ENCODE data around the gene TIMM29.
"Not testable (repeated sequence)": the region's sequence is repeated elsewhere in the genome, so short reads cannot be mapped to it uniquely, and the experiment has no call there.

The TIMM29 gene

GRCh38 chr19:10913716-10914340 is 14.8 kb upstream of the TIMM29 start:
- no peak for DNase-seq

DNA sequence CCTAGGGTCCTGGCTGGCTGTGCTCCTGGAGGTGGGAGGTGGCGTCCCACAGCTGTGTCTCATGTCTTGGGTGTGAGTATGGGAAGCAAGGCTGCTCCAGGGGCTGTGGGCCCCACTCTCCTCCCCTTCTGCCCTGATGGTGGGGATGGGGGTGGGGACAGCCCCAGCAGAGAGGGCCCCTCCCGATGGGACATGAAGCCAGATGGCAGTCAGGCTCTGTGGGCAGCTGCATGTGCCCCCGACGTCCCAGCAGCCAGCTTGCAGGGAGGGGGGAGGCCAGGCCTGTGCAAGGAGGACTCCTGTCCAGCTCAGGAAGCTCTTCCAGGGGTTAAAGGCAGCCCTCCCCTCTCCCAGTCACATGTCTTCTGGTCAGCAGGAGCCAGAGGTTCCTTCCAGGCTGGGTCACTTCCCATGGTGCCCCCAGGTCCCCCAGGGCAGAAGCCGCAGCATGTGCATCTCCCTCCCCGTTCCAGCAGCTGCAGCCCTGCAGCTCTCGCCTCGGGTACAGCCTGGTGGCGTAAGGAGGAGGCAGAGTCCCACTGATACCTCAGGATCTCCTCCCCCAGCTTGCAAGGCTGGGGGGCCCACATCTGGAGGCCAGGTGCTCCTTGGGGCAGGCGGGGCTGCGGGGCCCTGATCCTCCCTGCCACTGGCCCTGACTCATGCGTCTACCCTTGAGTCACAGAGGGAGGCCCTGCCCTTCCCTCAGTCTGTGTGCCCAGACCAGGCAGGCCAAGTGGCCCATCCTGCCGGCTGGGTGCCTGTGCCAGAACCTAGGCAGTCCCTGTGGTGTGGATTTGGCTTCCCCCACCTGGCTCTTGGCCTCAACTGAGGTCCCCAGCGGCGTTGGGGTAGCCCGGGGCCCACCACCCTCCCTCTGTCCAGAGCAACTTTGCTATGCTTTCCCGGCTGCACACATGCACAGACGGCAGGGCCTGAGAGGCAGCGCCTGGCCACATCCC is 13.2 kb upstream of the TIMM29 start:
- DNase-seq: no peak

DNA sequence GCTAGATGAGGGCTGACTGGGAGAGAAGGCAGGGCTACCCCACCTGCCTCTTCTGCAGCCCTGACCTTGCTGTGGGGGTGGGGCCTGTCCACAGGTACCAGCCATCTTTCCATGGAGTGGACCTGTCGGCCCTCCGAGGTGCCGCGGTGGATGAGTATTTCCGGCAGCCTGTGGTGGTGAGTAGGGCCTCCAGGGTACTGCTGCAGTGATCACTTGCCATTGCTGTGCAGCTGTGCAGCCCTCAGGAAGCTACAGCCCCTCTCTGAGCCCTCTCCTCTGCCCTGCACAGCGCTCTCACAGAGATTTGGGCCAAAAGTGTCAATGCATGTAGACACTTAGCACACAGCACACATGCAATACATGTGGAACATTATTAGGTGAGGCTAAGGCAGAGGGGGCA is 12.0 kb upstream of the TIMM29 start:
- DNase-seq: no peak

DNA sequence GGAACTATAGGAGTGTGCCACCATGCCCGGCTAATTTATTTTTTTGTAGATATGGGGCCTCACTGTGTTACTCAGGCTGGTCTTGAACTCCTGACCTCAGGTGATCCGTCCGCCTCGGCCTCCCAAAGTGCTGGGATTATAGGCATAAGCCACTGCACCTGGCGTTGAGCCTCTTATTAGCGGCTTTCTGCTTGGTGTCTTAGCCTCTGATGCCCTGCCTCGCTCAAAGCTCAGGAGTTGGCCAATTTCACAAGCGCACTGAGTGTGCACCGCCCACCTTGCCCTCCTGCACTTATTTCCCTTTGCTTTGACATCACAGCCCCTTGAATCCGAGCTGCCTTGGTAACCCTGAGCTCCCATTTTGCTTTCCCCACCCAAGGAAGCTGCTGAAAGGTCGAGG is 10.3 kb upstream of the TIMM29 start:
- DNase-seq: no peak

DNA sequence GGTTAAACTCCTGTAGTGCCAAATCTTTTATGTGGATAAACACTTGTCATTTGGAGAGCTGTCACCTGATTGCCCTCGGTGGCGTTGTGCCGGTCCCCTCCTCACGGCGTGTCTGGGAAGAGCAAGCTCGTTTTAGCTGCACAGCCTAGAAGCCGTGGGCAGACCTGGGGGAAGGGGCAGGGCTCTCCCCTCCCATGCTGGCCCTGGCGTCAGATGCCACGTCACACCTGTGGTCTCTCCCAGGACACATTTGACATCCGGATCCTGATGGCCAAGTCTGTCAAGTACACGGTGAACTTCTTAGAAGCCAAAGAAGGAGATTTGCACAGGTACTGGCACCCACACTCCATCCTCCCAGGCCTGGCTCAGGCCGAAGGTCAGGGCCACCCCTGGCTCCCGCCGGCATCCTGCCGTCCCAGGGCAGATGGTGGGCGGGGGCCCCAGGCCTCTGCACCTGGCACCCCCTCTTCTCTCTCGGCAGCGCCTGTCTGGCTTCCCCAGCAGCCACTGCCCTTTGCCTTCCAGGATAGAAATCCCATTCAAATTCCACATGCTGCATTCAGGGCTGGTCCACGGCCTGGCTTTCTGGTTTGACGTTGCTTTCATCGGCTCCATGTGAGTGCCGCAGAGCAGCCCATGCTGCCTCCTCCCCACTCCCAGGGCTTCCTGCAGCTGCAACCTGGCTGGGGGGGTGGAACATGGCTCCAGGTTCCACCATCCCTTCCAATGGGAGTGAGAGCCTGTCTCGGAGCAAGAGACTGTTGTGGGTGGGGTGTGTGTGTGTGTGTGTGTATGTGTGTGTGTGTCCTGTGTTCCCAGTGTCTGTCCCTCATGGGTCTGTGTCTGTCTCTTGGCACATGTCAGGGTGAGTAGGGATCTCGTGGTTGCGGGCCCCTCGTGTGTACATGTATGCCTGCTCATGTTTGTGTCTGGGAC is 9.0 kb upstream of the TIMM29 start:
- no peak for DNase-seq

DNA sequence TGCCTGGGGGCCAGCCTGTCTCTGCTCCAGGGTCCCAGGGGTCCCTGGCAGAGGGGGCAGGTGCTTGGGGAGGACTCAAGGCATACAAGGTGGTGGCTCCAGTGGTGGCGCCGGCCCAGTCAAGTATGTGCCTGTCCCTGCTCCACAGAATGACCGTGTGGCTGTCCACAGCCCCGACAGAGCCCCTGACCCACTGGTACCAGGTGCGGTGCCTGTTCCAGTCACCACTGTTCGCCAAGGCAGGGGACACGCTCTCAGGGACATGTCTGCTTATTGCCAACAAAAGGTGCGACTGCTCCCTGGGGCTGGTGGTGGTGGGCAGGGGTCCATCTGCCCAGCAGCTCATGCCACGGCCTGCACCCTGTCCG is 8.3 kb upstream of the TIMM29 start:
- no peak for DNase-seq

- no peak for DNase-seq
Observed at GRCh38 chr19:10920781-10921180, 7.8 kb upstream of the TIMM29 start.

GRCh38 chr19:10921199-10921909 is 7.3 kb upstream of the TIMM29 start:
- no peak for DNase-seq

- DNase-seq: no peak
Observed at GRCh38 chr19:10921910-10922637, 6.5 kb upstream of the TIMM29 start.

DNA sequence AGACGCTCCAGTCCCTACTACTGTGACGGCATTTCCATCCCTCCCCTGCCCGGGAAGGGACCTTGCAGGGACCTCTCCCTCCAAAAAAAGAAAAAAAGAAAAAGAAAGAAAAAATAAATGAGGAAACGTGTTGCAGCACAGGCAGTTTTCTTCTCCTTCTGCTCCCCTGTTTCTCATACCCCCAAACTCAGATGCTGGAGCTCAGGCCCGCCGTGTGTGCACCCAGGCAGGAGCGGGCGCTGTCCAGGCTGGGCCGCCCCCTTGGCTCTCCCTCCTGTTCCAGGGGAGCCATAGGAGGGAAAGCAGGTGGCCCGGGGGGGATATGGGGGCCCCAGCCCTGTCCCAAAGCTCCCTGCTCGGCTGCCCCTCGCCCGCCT is 6.0 kb upstream of the TIMM29 start:
- no peak for DNase-seq

- DNase-seq: no peak
Observed at GRCh38 chr19:10923260-10924112, 5.1 kb upstream of the TIMM29 start.

DNA sequence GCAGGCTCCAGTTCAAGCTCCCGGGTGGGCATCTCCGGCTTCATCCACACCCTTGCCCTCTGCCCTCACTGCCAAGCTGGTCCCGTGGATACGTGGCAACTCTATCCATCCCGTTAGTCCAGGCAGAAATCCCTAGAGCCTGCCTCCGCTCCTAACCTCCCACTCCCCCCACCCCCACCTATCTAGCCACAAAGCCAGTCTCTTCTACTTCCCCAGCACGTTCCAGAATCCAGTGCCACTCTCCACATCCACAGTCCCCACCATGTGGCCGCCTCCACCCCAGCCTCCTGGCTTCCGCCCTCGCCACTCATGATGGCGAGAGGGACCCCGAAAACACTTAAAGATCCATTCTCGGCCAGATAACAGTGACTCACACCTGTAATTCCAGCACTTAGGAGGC is 4.0 kb upstream of the TIMM29 start:
- no peak for DNase-seq

- no peak for DNase-seq
Observed at GRCh38 chr19:10927730-10928562, 665 bp upstream of the TIMM29 start.

DNA sequence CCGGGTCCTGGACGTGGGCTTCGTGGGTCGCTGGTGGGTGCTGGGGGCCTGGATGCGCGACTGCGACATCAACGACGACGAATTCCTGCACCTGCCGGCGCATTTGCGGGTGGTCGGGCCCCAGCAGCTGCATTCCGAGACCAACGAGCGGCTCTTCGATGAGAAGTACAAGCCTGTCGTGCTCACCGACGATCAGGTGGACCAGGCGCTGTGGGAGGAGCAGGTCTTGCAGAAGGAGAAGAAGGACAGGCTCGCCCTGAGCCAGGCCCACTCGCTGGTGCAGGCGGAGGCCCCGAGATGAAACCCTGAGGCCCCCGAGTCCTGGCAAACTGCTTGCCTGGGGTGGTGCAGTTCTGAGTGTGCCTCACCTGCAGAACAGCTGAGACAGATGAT is 787 bp downstream of the TIMM29 start:
- DNase-seq: peak; percentile 19

GRCh38 chr19:10935371-10936059 is 6.9 kb downstream of the TIMM29 start:
- DNase-seq: no peak

DNA sequence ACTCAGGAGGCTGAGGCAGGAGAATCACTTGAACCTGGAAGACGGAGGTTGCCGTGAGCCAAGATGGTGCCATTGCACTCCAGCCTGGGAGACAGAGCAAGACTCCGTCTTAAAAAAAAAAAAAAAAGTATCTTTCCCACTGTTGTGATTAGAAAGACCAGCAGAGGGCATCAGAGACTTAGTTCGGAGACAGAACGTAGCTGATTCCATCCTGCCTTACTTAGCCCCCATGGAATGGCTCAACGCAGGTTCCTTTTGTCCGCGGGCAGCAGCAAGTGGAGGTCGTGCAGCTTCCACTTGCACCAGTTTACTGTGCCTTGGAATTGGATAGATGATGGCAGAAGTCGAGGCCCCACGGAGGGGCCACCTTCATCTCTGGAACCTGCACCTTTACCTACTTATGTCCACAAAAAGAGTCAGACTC is 8.1 kb downstream of the TIMM29 start:
- peak; percentile 90 for DNase-seq

GRCh38 chr19:10941649-10942048 is 13.0 kb downstream of the TIMM29 start:
- not testable (repeated sequence) for DNase-seq

- not testable (repeated sequence) for DNase-seq
Observed at GRCh38 chr19:10943412-10943811, 14.8 kb downstream of the TIMM29 start.

- DNase-seq: peak; percentile 41
Observed at GRCh38 chr19:10945264-10945663, 16.7 kb downstream of the TIMM29 start.
